SU-DHL-6 (cell line): ENCODE measurements around the gene ARMH3.

Experiments
- H2AFZ ChIP-seq: fragments of 200-600 bp; sonication (generic); 2 replicates; pipeline ENCODE4 v1.6.1; 2014; ENCODE audit warnings: low read depth, mild to moderate bottlenecking, moderate library complexity, mixed read lengths, antibody characterized with exemption, low read length; ENCODE audit not compliant: severe bottlenecking
- H3F3A ChIP-seq: fragments of 200-600 bp; shearing (Covaris generic); 2 replicates; pipeline ENCODE4 v1.6.0; 2016; ENCODE audit warnings: antibody characterized with exemption, mild to moderate bottlenecking; ENCODE audit not compliant: insufficient read depth
- H3K27ac ChIP-seq: fragments of 200-600 bp; sonication (generic); 2 replicates; pipeline ENCODE4 v1.5.1; 2016; ENCODE audit warnings: low read depth, mild to moderate bottlenecking, low read length, moderate library complexity, mixed read lengths
- H3K27me3 ChIP-seq: fragments of 200-600 bp; sonication (generic), shearing (Covaris generic); 2 replicates; pipeline ENCODE4 v1.6.0; 2014; ENCODE audit warnings: mild to moderate bottlenecking, low read length
- H3K36me3 ChIP-seq: fragments of 200-600 bp; sonication (generic); 2 replicates; pipeline ENCODE4 v1.6.1; 2014; ENCODE audit warnings: mild to moderate bottlenecking, low read length, mixed read lengths
- H3K4me2 ChIP-seq: fragments of 300-600, 200-600 bp; shearing (Covaris generic), sonication (generic); 2 replicates; pipeline ENCODE4 v1.6.0; 2014; ENCODE audit warnings: low read length, low read depth, mild to moderate bottlenecking; ENCODE audit not compliant: poor library complexity, severe bottlenecking
- H3K4me3 ChIP-seq: fragments of 200-600 bp; sonication (generic); 2 replicates; pipeline ENCODE4 v1.5.1; 2014; ENCODE audit warnings: antibody characterized with exemption, low read length, mild to moderate bottlenecking, mixed read lengths; ENCODE audit not compliant: insufficient read depth, poor library complexity, severe bottlenecking
- H3K79me2 ChIP-seq: fragments of 200-600 bp; sonication (generic); 2 replicates; pipeline ENCODE4 v1.6.1; 2014; ENCODE audit warnings: mild to moderate bottlenecking, low read length, moderate library complexity; ENCODE audit not compliant: insufficient read depth
- H3K9ac ChIP-seq: fragments of 200-600 bp; sonication (generic); 2 replicates; pipeline ENCODE4 v1.7.0; 2014; ENCODE audit warnings: mild to moderate bottlenecking, low read length
- H3K9me2 ChIP-seq: fragments of 200-600 bp; sonication (generic); replicated peaks from 2 replicates; pipeline ENCODE4 v1.6.1; 2014; ENCODE audit warnings: low read length; ENCODE audit not compliant: insufficient read depth
- H3K9me3 ChIP-seq: fragments of 200-600 bp; sonication (generic); 2 replicates; pipeline ENCODE4 v1.6.1; 2014; ENCODE audit warnings: low read length, mixed read lengths; ENCODE audit not compliant: insufficient read depth
- H4K20me1 ChIP-seq: fragments of 200-600 bp; sonication (generic); 2 replicates; pipeline ENCODE4 v1.6.1; 2014; ENCODE audit warnings: low read depth, mild to moderate bottlenecking, antibody characterized with exemption, low read length, moderate library complexity, mixed read lengths
- EZH2phosphoT487 ChIP-seq: fragments of 200-600 bp; sonication (generic), shearing (Covaris generic); conservative IDR thresholded peaks from 2 replicates; pipeline ENCODE4 v1.6.1; 2018; ENCODE audit warnings: mild to moderate bottlenecking, antibody characterized with exemption, low read length, moderate library complexity, mixed read lengths
- TF ChIP-seq, protein P1 (sequence below): fragments of 200-600 bp; sonication (generic); IDR thresholded peaks from one replicate; pipeline ENCODE4 v1.5.1; 2017; ENCODE audit warnings: antibody characterized with exemption, mild to moderate bottlenecking, low read length, moderate library complexity; ENCODE audit not compliant: insufficient read depth, poor library complexity, severe bottlenecking

Gene ARMH3

DNA sequence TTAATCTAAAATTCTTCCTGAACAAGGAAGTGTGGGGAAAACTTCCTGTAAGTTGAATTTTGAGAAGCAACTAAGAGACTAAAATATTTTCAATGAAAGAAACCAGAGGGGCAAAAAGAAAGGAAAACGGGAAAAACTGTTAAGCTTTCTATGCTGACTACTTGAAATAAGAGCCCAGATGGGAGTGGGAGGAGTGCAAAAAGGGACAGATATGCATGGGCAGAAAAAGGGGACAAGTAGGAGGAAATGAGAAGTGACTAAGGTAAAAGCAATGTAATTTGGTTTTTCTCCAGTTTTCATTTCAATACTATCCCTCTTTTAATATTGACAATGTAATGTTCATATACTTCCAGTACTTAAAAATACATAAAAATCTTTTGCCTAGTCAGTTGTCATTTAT, 248.8 kb downstream of the ARMH3 start:
- Histone ChIP-seq H3K79me2 (peaks cover 23% of the 10 kb centered on the region), H3K9ac (no peak overlapping the region), H3K36me3 (peaks cover 40% of the 10 kb centered on the region), H4K20me1 (no peaks in the 10 kb centered on the region), H3K4me3 (no peak overlapping the region), H3K27ac (no peak overlapping the region), H3K9me2 (no peaks in the 10 kb centered on the region), H3K9me3 (no peaks in the 10 kb centered on the region), H3F3A (peaks cover 12% of the 10 kb centered on the region; the same call in 1 of the 2 replicates), H3K4me2 (no peak overlapping the region), H3K27me3 (no peaks in the 10 kb centered on the region), H2AFZ (no peak overlapping the region)
- TF ChIP-seq EZH2phosphoT487 = no peak
- TF ChIP-seq, protein P1, sequence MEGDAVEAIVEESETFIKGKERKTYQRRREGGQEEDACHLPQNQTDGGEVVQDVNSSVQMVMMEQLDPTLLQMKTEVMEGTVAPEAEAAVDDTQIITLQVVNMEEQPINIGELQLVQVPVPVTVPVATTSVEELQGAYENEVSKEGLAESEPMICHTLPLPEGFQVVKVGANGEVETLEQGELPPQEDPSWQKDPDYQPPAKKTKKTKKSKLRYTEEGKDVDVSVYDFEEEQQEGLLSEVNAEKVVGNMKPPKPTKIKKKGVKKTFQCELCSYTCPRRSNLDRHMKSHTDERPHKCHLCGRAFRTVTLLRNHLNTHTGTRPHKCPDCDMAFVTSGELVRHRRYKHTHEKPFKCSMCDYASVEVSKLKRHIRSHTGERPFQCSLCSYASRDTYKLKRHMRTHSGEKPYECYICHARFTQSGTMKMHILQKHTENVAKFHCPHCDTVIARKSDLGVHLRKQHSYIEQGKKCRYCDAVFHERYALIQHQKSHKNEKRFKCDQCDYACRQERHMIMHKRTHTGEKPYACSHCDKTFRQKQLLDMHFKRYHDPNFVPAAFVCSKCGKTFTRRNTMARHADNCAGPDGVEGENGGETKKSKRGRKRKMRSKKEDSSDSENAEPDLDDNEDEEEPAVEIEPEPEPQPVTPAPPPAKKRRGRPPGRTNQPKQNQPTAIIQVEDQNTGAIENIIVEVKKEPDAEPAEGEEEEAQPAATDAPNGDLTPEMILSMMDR = no peak

DNA sequence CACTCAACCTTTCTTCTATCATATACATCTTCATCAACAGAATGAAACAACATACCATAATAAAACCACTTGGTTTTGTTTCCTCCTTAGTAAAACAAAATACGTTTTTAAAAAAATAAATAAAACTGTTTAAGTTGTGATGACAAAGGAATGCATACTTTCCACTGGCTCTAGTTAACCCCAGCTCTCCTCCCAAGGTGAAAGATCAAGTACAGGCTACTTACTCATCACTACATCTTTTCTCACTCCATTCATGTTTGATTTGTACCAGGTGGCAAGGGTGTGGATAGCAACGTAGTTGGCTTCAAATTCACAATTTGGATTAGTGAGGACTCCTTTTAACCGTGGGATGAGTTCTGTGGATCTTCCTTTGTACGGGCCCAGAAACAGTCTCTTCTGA, 252.5 kb downstream of the ARMH3 start:
- peaks cover 17% of the 10 kb centered on the region for H3K79me2 ChIP-seq

DNA sequence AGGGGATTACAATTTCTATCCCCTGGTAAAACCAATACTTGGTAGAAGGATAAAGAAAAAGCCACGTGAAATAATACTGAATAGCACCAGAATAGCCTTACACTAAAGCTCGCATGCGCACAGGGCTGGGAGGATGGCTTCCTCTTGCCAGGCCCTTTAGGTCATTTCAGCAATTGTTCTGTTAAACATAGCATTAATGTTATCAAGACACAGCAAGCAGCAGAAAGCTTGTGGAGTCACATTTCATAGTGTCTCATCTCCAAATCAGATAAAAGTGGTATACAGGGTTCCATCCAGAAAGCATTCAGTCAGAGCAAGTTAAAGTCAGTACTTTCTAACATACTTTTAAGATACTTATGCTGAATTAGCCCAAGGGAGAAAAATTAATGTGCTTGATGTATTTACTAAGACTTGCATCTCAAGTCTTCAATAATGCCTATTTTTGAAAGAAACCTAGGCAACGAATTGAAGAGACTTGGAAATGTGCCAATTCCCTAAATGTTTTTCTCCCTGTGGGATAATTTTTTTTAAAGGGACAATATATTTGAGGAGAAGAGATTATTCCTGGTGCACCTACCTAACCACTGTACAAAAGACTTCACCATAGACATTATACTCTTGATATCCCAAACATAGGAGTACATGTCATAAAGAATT, 258.4 kb downstream of the ARMH3 start:
- TF ChIP-seq, protein P1 = no peak
- TF ChIP-seq EZH2phosphoT487 = no peak
- no peak overlapping the region for H3K4me2 ChIP-seq
- H3K4me3 ChIP-seq = no peak overlapping the region
- H3K9ac ChIP-seq = no peak overlapping the region
- H3K9me2 ChIP-seq = no peaks in the 10 kb centered on the region
- no peak overlapping the region for H2AFZ ChIP-seq
- H3K9me3 ChIP-seq = no peaks in the 10 kb centered on the region
- no peaks in the 10 kb centered on the region for H3K27me3 ChIP-seq
- no peak overlapping the region for H3K27ac ChIP-seq
- H4K20me1 ChIP-seq = 0 out of 2 replicates have a peak, but pooled peaks cover 9% of the 10 kb centered on the region
- H3K36me3 ChIP-seq = peaks cover 62% of the 10 kb centered on the region
- peaks cover 22% of the 10 kb centered on the region for H3K79me2 ChIP-seq
- H3F3A ChIP-seq = 0 out of 2 replicates have a peak, but pooled peaks cover 5% of the 10 kb centered on the region

More for the DNA sequence above, 252.5 kb downstream of the ARMH3 start:
- Histone ChIP-seq H3K9ac (no peak overlapping the region), H3K36me3 (peaks cover 56% of the 10 kb centered on the region), H2AFZ (no peak overlapping the region), H3K4me2 (no peak overlapping the region), H3K27ac (no peak overlapping the region), H3K9me3 (no peaks in the 10 kb centered on the region), H3K9me2 (no peaks in the 10 kb centered on the region), H3K27me3 (no peaks in the 10 kb centered on the region), H3F3A (peaks cover 6% of the 10 kb centered on the region; the same call in 1 of the 2 replicates), H4K20me1 (no peaks in the 10 kb centered on the region), H3K4me3 (no peak overlapping the region)
- TF ChIP-seq, protein P1 = no peak
- TF ChIP-seq EZH2phosphoT487 = no peak
